ENCODE results near the gene GPR132. TPM values are rescaled to one million over a fixed set of nuclear protein-coding genes. Genes with fewer than 3 reads are reported as not detected.
"Not testable (repeated sequence)": the region's sequence is repeated elsewhere in the genome, so short reads cannot be mapped to it uniquely, and the experiment has no call there.

GPR132 gene
- polyA plus RNA-seq, 4 donors, result 0.39 to 0.70 (median 0.49) TPM

- DNase-seq (ENCODE audit: low read depth in 4 of 4, low spot score in 3 of 4), result no peak
These were observed 11.1 kb upstream of the GPR132 start for GRCh38 chr14:105076296-105076804.

DNA sequence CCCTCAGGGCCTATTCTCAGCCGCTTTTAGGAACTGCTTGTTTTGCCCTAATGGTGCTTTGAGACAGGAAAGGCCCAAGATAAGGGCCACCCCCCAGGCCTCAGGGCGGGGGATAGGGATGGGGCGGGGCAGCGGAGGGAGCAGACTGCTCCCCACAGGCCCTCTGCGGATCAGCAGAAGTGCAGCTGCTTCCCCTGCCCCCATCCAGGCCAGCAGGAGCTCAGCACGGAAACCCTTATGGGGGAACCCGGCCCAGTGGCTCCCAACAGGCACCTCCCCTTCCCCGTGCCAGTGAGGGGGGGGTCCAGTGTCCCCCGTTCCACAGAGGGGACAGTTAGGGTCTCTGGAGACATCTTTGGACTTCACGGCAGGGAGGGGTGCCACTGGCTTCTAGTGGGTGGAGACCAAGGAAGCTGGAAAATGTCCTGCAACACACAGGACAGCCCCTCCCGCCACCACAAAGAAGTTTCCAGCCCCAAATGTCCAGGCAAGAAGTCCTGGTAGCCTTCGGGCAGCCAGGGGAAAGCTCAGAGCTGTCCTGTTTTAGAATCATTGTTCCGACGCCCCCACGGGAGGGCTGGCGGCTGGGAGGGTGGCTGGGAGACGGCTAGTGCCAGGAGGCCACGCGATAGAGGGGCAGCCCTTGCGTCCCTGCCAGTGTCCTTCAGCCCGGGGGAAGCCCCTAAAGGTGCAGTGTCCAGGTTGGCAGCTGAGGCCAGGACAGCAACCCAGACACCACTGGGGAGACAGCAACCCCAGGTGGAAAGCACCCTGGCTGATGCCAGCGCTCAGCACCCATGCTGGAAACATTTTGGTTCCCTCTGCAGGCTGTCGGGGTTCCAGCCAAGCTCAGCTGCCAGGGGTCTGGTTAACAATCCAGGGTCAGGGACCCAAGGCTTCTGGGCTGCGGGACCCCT lies 10.4 kb upstream of the GPR132 start:
- no peak for DNase-seq (ENCODE audit: low read depth in 4 of 4, low spot score in 3 of 4)

DNA sequence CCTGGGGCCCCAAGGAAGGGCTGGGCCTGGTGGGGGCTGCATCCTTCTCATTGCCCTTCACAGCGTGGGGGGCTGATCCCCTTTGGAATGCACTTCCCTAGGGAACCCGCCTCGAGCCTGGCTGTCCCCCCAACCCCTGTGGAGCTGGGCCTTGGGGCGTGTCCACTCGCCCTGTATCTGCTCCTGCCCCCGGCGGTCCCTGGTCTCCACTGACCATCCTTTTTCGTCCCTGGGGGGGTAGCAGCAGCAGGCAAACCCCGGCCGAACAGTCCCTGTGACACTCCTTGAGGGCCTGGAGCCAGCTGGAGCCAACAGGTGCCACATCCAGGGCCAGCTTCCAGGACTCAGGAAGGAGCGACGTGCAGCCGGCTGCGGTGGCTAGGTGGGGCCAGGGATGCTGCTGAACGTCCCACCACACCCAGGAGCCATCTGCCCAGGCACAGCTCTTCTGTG lies 9.4 kb upstream of the GPR132 start:
- no peak for DNase-seq (ENCODE audit: low read depth in 4 of 4, low spot score in 3 of 4)

- DNase-seq (ENCODE audit: low read depth in 4 of 4, low spot score in 3 of 4), result no peak
These were observed 8.7 kb upstream of the GPR132 start for GRCh38 chr14:105073720-105074600.

GRCh38 chr14:105072892-105073719 lies 7.9 kb upstream of the GPR132 start:
- DNase-seq (ENCODE audit: low read depth in 4 of 4, low spot score in 3 of 4), result no peak

GRCh38 chr14:105072381-105072861 lies 7.2 kb upstream of the GPR132 start:
- no peak for DNase-seq (ENCODE audit: low read depth in 4 of 4, low spot score in 3 of 4)

- DNase-seq (ENCODE audit: low read depth in 4 of 4, low spot score in 3 of 4), result no peak
These were observed 6.7 kb upstream of the GPR132 start for GRCh38 chr14:105071942-105072341.

DNA sequence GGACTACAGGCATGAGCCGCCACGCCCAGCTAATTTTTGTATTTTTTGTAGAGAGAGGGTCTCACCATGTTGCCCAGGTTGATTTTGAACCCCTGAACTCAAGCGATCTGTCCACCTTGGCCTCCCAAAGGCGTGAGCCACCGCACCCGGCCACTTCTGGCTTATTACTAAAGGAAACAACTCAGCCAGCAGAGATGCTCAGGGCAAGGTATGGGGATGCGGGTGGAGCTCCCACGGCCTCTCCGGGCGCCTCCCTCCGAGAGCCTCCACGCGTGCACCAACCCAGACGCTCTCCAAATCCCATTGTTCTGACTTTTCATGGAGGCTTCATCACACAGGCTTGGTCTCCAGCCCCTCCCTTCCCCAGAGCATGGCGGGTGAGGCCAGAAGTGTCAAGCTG lies 6.1 kb upstream of the GPR132 start:
- DNase-seq (ENCODE audit: low read depth in 4 of 4, low spot score in 3 of 4), result no peak

DNA sequence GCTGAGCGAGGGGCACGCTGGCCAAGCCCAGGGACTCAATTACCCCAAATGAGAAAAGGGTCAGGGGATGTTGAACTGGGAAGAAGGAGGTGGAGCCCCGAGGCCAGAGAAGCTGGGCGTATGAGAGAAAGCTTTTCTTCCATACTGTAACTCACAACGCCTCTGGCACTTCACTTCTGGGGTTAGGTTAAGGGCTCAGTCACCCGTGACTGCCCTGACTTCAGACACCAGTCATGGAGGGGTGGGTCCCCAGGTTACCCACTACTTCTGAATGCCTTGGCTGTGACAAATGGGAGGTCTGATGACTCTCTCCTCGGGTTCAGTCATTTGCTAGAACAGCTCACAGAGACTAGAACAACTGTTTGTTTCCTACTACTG lies 5.5 kb upstream of the GPR132 start:
- no peak for DNase-seq (ENCODE audit: low read depth in 4 of 4, low spot score in 3 of 4)

GRCh38 chr14:105069871-105070759 lies 4.9 kb upstream of the GPR132 start:
- no peak for DNase-seq (ENCODE audit: low read depth in 4 of 4, low spot score in 3 of 4)

DNA sequence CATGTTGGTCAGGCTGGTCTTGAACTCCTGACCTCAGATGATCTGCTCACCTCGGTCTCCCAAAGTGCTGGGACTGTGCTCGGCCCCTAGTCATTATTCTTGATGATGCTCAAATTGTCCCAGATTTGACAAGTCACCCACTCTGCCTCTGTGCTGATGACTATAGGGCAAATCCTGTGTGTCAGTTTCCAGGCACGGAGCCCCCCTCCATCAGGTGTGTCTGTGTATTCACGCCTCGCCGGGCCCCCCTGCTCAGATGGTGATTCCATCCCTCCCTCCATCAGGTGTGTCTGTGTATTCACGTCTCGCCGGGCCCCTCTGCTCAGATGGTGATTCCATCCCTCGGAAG lies 4.3 kb upstream of the GPR132 start:
- DNase-seq (ENCODE audit: low read depth in 4 of 4, low spot score in 3 of 4), result no peak

GRCh38 chr14:105068818-105069217 lies 3.6 kb upstream of the GPR132 start:
- no peak for DNase-seq (ENCODE audit: low read depth in 4 of 4, low spot score in 3 of 4)

DNA sequence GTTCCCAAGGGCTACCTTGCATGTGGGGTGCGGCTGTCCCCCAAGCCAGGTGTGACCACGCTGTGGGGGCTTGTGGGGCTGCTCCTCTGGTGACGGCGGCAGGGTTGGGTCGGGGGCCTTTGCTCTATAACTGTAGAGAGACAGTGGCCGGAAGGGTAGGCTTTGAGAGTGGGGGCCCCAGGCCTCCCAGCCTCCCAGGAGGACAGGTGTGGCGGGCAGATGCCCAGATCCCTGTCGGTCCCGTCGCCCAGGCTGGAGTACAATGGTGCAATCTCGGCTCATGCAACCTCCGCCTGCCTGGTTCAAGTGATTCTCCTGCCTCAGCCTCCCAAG lies 2.7 kb upstream of the GPR132 start:
- no peak for DNase-seq (ENCODE audit: low read depth in 4 of 4, low spot score in 3 of 4)

- no peak for DNase-seq (ENCODE audit: low read depth in 4 of 4, low spot score in 3 of 4)
These were observed 2.1 kb upstream of the GPR132 start for GRCh38 chr14:105067140-105067968.

- no peak for DNase-seq (ENCODE audit: low read depth in 4 of 4, low spot score in 3 of 4)
These were observed 1.2 kb upstream of the GPR132 start for GRCh38 chr14:105066240-105067071.

- DNase-seq (ENCODE audit: low read depth in 4 of 4, low spot score in 3 of 4), result no peak
These were observed 498 bp downstream of the GPR132 start for GRCh38 chr14:105064721-105065143.

DNA sequence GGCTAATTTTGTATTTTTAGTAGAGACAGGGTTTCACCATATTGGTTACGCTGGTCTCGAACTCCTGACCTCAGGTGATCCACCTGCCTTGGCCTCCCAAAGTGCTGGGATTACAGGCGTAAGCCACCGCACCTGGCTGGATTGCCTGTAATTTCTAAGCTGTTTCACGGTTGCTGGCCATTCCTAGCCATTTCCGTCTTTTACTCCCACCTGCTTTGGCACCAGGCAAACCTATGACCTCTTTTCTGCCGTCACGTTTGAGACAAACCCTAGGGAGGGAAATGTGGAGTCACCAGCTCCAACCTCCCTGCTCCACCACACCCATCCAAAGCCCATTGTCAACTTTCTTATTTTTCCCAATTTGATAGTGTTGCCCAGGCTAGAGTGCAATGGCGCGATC lies 1.2 kb downstream of the GPR132 start:
- no peak for DNase-seq (ENCODE audit: low read depth in 4 of 4, low spot score in 3 of 4)

DNA sequence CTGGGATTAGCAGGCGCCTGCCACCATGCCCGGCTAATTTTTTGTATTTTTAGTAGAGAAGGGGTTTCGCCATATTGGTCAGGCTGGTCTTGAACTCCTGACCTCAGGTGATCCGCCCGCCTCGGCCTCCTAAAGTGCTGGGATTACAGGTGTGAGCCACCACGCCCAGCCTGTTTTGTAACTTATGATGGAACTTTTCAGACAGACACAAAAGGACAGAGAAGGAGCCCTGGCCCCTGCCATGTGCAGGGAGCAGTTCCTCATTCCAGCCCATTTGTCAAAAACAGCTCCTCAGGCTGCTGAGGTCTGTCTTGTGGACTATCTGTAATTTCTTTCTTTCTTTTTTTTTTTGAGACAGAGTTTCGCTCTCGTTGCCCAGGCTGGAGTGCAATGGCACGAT lies 1.7 kb downstream of the GPR132 start:
- not testable (repeated sequence) for DNase-seq (ENCODE audit: low read depth in 4 of 4, low spot score in 3 of 4)

Data from right renal pelvis (tissue), 4 donors.